Upper lobe of right lung (tissue), 1 donor: Measurements from ENCODE around the gene UBASH3B. TPM values are rescaled to one million over a fixed set of nuclear protein-coding genes. Genes with fewer than 3 reads are reported as not detected.

Source experiments
- ATAC-seq: fragments of 200-7000 bp; cut with Tn5 transposase; one replicate; pipeline ENCODE4 v1.9.1; 2020; ENCODE audit warnings: mild to moderate bottlenecking, moderate library complexity
- DNase-seq: peaks from one replicate; pipeline ENCODE4 v3.0.0-alpha.2; 2020
- H3K27ac ChIP-seq: fragments of 200-600 bp; one replicate; pipeline ENCODE4 v1.8.0; 2022
- H3K27me3 ChIP-seq: fragments of 200-600 bp; one replicate; pipeline ENCODE4 v1.8.0; 2022; ENCODE audit warnings: mild to moderate bottlenecking
- H3K36me3 ChIP-seq: fragments of 200-600 bp; one replicate; pipeline ENCODE4 v1.8.0; 2022
- H3K4me1 ChIP-seq: fragments of 200-600 bp; one replicate; pipeline ENCODE4 v1.8.0; 2022
- H3K4me3 ChIP-seq: fragments of 200-600 bp; one replicate; pipeline ENCODE4 v1.8.0; 2022; ENCODE audit warnings: mild to moderate bottlenecking
- H3K9me3 ChIP-seq: fragments of 200-600 bp; one replicate; pipeline ENCODE4 v1.8.0; 2022
- intact Hi-C: fragments of 100-400 bp; cut with DNase I; formaldehyde crosslinking; loops from one replicate; pipeline ENCODE4 v1.11.0; 2022
- total RNA-seq: library from RNA; stranded (reverse); fragmentation: NEBNext Ultra II Directional; extraction: Animal tissue kit (Norgen Biotek cat#: 25700); gene quantifications from one replicate; pipeline ENCODE4 v1.2.1, GENCODE V29; 2021
- TF ChIP-seq, protein P1 (sequence below): fragments of 200-600 bp; IDR thresholded peaks from one replicate; pipeline ENCODE4 v1.8.0; 2022; ENCODE audit warnings: antibody characterized with exemption
- donor health status: DM: no; HTN: yes; CAD: no; lungs with severe emphysema.

The UBASH3B gene
- total RNA-seq, 1 donor from 2014 or later, result 42.2 TPM

DNA sequence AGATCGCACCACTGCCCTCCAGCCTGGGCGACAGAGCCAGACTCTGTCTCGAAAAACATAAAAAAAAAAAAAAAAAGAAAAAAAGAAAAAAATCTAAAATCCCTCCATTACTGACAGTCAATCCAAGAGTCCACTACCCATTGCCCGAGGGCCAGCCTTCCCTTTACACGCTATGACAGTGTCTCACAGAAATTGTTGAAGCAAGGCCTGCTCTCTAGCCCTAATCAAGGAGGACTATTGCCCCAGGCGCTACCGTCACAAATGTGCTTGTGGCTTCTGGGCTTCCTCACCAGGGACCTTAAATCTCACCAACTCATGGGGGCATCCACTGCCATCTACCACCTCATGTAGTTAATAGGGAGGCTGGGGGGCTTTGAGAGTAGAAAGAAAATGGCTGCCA lies 49.9 kb downstream of the UBASH3B start:
- Histone ChIP-seq H3K4me1 (no peaks in the 10 kb centered on the region), H3K9me3 (no peaks in the 10 kb centered on the region), H3K27ac (no peak overlapping the region), H3K27me3 (no peaks in the 10 kb centered on the region), H3K4me3 (no peak overlapping the region), H3K36me3 (no peaks in the 10 kb centered on the region)
- no peak for DNase-seq
- intact Hi-C loops, result no loop called here
- ATAC-seq, result no peak
- TF ChIP-seq, protein P1, sequence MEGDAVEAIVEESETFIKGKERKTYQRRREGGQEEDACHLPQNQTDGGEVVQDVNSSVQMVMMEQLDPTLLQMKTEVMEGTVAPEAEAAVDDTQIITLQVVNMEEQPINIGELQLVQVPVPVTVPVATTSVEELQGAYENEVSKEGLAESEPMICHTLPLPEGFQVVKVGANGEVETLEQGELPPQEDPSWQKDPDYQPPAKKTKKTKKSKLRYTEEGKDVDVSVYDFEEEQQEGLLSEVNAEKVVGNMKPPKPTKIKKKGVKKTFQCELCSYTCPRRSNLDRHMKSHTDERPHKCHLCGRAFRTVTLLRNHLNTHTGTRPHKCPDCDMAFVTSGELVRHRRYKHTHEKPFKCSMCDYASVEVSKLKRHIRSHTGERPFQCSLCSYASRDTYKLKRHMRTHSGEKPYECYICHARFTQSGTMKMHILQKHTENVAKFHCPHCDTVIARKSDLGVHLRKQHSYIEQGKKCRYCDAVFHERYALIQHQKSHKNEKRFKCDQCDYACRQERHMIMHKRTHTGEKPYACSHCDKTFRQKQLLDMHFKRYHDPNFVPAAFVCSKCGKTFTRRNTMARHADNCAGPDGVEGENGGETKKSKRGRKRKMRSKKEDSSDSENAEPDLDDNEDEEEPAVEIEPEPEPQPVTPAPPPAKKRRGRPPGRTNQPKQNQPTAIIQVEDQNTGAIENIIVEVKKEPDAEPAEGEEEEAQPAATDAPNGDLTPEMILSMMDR, result no peak

- TF ChIP-seq, protein P1, result no peak
- H3K4me3 ChIP-seq, result no peak overlapping the region
- DNase-seq (no peak), ATAC-seq (no peak)
- H3K4me1 ChIP-seq, result no peaks in the 10 kb centered on the region
- no peak overlapping the region for H3K27ac ChIP-seq
- no peaks in the 10 kb centered on the region for H3K27me3 ChIP-seq
- no peaks in the 10 kb centered on the region for H3K36me3 ChIP-seq
- H3K9me3 ChIP-seq, result no peaks in the 10 kb centered on the region
- intact Hi-C loops, result no loop called here
Observed at GRCh38 chr11:122706291-122707088, 51.0 kb downstream of the UBASH3B start.

DNA sequence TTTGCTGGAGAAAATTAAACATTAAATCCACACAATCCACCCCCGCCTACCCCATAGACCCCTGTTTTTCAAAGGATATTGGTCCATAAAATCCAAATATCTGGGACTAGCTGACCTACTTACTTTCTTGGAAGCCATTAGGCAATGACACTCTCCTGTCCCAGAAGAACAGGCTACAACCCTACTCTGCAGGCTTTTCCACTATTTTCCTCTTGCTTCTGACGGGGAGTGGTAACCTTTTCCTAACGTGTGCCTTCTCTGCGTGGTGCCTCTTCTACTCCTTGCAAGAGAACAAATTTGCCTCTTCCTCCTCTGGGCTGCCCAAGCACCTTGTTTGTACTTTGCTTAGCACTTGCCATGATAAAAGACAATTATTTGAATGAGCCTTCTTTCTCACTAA lies 51.6 kb downstream of the UBASH3B start:
- no peak for ATAC-seq
- TF ChIP-seq, protein P1, result no peak
- intact Hi-C loops, result no loop called here
- H3K36me3 ChIP-seq, result no peaks in the 10 kb centered on the region
- H3K27me3 ChIP-seq, result no peaks in the 10 kb centered on the region
- H3K27ac ChIP-seq, result no peak overlapping the region
- DNase-seq, result no peak
- no peaks in the 10 kb centered on the region for H3K9me3 ChIP-seq
- H3K4me3 ChIP-seq, result no peak overlapping the region
- peaks cover 3% of the 10 kb centered on the region for H3K4me1 ChIP-seq

DNA sequence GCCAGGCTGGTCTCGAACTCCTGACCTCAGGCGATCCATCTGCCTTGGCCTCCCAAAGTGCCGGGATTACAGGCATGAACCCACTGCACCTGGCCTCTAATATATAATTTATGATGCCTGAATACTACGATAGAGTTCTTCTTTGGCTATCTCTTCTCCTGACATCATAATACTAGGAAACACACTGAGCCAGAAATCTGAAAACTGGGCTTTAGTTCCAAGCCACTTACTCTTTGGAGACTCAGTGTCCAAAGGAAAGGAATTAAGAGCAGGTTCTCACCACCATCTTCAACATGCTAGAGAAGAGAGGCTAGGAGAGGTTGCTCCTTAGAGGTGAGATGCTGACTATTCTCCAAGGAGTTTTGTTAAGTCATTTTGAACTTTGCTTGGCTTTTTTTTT lies 52.4 kb downstream of the UBASH3B start:
- Histone ChIP-seq H3K27ac (no peak overlapping the region), H3K9me3 (no peaks in the 10 kb centered on the region), H3K27me3 (no peaks in the 10 kb centered on the region), H3K4me3 (no peak overlapping the region), H3K4me1 (peaks cover 6% of the 10 kb centered on the region), H3K36me3 (no peaks in the 10 kb centered on the region)
- TF ChIP-seq, protein P1, result no peak
- DNase-seq (no peak), ATAC-seq (no peak)
- intact Hi-C loops, result no loop called here

- ATAC-seq, result peak; percentile 30
- intact Hi-C loops, result no loop called here
Observed at GRCh38 chr11:122709039-122709760, 53.7 kb downstream of the UBASH3B start.

More at GRCh38 chr11:122709039-122709760, 53.7 kb downstream of the UBASH3B start:
- H3K36me3 ChIP-seq, result no peaks in the 10 kb centered on the region
- no peaks in the 10 kb centered on the region for H3K9me3 ChIP-seq
- peaks cover 6% of the 10 kb centered on the region for H3K4me1 ChIP-seq
- DNase-seq, result no peak
- no peaks in the 10 kb centered on the region for H3K27me3 ChIP-seq
- TF ChIP-seq, protein P1, result no peak
- no peak overlapping the region for H3K4me3 ChIP-seq
- no peak overlapping the region for H3K27ac ChIP-seq
